ENCODE data around the gene BARX2.

The BARX2 gene

GRCh38 chr11:129388824-129389223 is 13.2 kb downstream of the BARX2 start:
- in situ Hi-C loops (cut with HindIII; ENCODE audit: low sequenced_read_pairs), result no loop called here
- no peak for DNase-seq (ENCODE audit: low read depth)
- no peak for TF ChIP-seq CTCF (IDR thresholded peaks at IDR 0.05; ENCODE audit: low read depth, low read length, missing control alignments)
- no peak overlapping the region for H3K4me3 ChIP-seq (ENCODE audit: low read depth, low read length)

DNA sequence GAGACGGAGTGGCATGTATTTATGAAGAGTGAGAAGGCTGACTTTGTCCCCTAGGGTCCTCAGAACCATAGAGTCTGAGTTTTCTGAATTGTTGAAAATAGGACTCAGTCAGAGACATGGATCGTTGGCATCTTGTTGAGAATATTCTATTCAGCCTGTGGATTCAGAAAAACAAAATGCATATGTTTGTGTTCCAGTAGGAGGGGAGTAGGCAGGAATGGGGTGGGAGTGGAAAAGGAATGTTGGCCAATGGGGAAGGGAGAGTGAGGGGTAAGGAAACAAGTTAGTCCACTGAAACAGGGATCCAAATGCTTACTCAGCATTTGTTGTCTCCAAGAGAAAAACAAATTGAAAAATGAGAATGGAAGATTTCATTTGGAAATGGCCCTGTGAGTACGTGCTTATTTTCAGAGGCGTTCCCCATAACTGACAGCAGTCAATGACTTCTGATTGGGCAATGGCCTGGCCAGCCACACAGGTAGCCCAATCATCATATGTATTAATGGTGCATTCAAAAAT is 14.7 kb downstream of the BARX2 start:
- TF ChIP-seq CTCF (IDR thresholded peaks at IDR 0.05; ENCODE audit: low read depth, low read length, missing control alignments), result no peak
- DNase-seq (ENCODE audit: low read depth), result no peak
- H3K4me3 ChIP-seq (ENCODE audit: low read depth, low read length), result no peak overlapping the region
- in situ Hi-C loops (cut with HindIII; ENCODE audit: low sequenced_read_pairs), result no loop called here

DNA sequence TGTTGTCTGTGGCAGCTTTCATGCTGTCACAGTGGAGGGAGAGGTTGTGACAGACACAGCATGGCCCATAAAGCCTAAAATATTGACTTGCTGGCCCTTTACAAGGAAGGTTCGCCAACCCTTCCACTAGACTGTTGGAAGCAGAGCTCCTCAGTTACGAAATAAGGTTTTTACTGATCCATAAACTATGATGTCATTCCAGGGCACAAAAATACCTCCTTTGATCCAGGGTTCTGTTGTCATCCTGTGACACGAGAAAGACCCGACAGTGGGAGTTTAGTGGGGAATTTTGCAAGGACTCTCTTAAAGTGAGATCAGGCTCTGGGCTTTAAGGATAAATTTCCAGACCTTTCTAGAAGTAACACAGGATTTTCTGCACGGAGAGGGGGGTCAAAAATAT is 15.7 kb downstream of the BARX2 start:
- no peak overlapping the region for H3K4me3 ChIP-seq (ENCODE audit: low read depth, low read length)
- TF ChIP-seq CTCF (IDR thresholded peaks at IDR 0.05; ENCODE audit: low read depth, low read length, missing control alignments), result no peak
- in situ Hi-C loops (cut with HindIII; ENCODE audit: low sequenced_read_pairs), result no loop called here
- DNase-seq (ENCODE audit: low read depth), result no peak

- DNase-seq (ENCODE audit: low read depth), result no peak
- in situ Hi-C loops (cut with HindIII; ENCODE audit: low sequenced_read_pairs), result no loop called here
- no peak for TF ChIP-seq CTCF (IDR thresholded peaks at IDR 0.05; ENCODE audit: low read depth, low read length, missing control alignments)
- H3K4me3 ChIP-seq (ENCODE audit: low read depth, low read length), result no peak overlapping the region
These were observed 16.2 kb downstream of the BARX2 start for GRCh38 chr11:129391821-129392220.

DNA sequence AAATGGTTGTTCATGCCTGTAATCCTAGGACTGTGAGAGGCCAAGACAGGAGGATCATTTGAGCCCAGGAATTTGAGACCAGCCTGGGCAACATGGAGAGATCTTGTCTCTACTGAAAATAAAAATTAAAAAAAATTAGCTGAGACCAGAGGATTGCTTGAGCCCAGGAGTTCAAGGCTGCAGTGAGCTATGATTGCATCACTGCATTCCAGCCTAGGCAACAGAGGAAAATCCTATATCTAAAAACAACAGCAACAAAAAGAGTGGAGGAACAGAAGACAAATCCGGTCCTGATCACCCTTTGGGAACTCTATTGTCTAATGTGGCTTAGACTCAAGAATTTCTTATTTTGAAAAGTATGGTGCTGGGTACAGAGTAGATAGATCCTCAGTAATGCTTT is 17.3 kb downstream of the BARX2 start:
- in situ Hi-C loops (cut with HindIII; ENCODE audit: low sequenced_read_pairs), result no loop called here
- DNase-seq (ENCODE audit: low read depth), result no peak
- no peak for TF ChIP-seq CTCF (IDR thresholded peaks at IDR 0.05; ENCODE audit: low read depth, low read length, missing control alignments)
- H3K4me3 ChIP-seq (ENCODE audit: low read depth, low read length), result no peak overlapping the region

DNA sequence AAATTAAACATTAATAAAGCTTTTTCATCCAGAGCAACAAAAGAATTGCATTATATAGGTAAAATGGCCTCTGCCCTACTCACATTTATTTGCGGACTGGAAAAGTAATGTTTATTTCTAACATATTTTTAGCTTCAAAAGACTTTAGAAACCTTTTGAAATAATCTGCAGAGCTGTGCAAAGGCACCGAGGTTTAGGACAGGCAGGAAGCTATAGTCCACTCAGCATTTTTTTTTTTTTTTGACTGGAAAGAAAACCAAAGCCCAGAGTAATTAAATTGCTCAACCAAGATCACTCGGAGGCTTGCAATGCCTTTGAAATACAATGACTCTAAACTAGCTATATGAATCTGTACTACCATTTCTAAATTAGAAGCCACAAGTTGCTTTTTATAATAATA is 19.1 kb downstream of the BARX2 start:
- DNase-seq (ENCODE audit: low read depth), result no peak

More for the DNA sequence above, 19.1 kb downstream of the BARX2 start:
- TF ChIP-seq CTCF (IDR thresholded peaks at IDR 0.05; ENCODE audit: low read depth, low read length, missing control alignments), result no peak
- no peak overlapping the region for H3K4me3 ChIP-seq (ENCODE audit: low read depth, low read length)
- in situ Hi-C loops (cut with HindIII; ENCODE audit: low sequenced_read_pairs), result no loop called here
